Activated CD8-positive, alpha-beta memory T cell treated with anti-CD3 and anti-CD28 coated beads, Interleukin-2, amount 50 U/mL, for 1 hour (primary cell): ENCODE measurements around the gene PRPF31.

Source experiments
- DNase-seq: peaks from one replicate; pipeline ENCODE4 v3.0.0-alpha.2; 2020; ENCODE audit errors: extremely low read depth

Gene PRPF31

GRCh38 chr19:54141356-54141755 lies 25.8 kb downstream of the PRPF31 start:
- no peak for DNase-seq

- DNase-seq = no peak
These were observed 26.7 kb downstream of the PRPF31 start for GRCh38 chr19:54142166-54142780.

DNA sequence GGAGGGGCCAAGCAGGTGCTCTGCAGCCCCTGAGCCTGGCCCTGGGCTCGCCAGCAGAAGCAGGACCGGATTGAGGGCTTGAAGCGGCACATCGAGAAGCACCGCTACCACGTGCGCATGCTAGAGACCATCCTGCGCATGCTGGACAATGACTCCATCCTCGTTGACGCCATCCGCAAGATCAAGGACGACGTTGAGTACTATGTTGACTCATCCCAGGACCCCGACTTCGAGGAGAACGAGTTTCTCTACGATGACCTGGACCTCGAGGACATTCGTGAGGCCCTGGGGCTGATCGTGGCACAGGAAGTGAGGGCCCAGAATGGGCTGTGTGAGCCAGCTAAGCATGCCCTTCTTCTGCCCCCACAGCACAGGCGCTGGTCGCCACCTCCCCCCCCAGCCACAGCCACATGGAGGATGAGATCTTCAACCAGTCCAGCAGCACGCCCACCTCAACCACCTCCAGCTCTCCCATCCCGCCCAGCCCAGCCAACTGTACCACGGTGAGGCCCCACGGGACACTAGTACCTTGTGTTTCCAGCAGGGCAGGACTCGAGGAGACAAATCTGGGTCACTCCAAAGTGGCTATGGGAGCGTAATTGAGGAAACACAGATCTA lies 30.1 kb downstream of the PRPF31 start:
- no peak for DNase-seq

DNA sequence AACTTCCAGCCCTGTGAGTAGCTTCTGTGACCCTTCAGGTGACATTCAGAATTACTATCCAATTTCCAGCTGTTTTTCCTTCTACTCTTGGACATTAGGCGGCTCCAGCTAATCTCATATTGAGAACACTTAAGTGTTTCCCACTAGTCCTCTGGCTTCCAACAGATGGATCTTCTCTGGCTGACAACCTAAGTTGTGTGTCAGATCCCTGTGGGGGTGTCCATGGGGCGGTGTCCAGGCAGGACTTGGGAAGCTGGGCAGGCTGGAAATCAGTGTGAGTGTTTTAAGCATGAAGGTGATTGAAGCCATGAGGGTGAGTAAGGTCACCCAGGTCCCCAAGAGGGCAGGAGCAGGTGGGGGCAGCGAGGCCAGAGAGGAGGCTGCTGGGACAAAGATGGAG lies 32.1 kb downstream of the PRPF31 start:
- DNase-seq = no peak

GRCh38 chr19:54148158-54148557 lies 32.6 kb downstream of the PRPF31 start:
- no peak for DNase-seq

DNA sequence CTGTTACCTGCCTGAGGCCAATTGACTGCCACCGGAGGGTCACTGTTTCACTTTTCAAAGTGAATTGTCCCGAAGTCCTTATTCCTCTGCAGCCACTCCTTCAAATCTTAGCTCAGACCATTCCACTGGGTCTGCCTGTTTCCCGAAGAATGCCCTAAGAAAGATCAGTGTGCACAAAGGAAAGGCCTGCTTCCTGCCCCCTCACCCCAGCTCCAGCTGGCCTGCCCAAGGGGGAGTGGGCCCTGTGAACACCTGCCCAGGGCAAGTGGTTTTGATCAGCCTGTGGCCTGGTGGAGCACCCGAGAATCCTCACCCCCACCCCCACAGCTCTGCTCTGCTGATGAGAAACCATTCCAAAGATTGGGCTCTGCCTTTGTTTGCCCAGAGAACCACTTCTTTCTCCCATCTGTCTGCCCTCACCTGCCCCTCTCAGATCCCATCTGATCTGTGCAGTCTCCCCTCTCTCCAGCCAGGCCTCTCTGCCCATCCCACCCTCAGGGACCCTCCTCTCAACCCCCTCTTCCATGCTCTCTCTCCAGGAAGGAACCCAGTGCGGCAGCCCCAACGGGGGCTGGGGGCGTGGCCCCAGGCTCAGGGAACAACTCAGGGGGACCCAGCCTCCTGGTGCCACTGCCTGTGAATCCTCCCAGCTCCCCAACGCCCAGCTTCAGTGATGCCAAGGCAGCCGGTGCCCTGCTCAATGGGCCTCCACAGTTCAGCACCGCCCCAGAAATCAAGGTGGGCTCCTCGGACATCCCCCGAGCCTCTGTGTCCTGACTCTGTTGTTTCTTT lies 33.7 kb downstream of the PRPF31 start:
- no peak for DNase-seq

DNA sequence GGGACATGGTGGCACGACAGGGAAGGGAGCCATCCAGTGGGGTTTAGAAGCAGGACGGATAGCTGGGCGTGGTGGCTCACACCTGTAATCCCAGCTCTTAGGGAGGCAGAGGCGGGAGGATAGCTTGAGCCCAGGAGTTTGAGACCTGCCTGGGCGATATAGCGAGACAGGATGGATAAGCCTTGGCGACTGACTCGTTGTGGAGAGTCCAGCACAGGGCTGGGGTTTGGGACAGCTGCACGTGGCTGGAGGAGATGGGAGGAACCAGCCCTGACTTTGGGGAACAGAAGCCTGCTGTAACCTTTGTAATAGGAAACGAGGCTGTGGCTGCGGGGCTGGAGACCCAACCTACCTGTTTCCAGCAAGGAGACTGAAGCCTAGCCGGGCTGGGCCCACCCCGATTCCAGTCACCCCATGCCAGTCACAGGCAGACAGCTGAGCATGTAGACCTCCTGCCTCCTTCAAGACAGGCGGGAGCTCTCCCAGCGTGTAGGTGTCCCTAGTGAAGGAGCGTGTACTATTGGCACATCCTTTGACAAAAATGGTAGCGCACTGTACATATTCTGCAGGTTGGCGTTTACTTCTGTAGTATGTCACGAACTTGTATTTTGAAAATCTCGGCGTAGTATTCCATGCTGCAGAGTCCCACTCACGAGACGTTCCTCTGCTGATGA lies 35.9 kb downstream of the PRPF31 start:
- DNase-seq = no peak

DNA sequence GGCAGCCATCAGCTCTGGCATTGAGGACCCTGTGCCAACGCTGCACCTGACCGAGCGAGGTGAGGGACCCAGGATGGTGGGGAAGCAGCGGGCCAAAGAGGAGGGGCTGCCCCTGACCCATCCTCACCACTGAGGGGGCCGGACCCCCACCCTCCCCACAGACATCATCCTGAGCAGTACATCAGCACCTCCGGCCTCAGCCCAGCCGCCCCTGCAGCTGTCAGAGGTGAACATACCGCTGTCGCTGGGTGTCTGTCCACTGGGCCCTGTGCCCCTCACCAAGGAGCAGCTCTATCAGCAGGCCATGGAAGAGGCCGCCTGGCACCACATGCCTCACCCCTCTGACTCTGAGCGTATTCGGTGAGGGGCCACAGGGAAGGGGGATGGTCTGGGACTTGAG lies 36.7 kb downstream of the PRPF31 start:
- DNase-seq = no peak

- DNase-seq = no peak
These were observed 37.4 kb downstream of the PRPF31 start for GRCh38 chr19:54152878-54153524.

DNA sequence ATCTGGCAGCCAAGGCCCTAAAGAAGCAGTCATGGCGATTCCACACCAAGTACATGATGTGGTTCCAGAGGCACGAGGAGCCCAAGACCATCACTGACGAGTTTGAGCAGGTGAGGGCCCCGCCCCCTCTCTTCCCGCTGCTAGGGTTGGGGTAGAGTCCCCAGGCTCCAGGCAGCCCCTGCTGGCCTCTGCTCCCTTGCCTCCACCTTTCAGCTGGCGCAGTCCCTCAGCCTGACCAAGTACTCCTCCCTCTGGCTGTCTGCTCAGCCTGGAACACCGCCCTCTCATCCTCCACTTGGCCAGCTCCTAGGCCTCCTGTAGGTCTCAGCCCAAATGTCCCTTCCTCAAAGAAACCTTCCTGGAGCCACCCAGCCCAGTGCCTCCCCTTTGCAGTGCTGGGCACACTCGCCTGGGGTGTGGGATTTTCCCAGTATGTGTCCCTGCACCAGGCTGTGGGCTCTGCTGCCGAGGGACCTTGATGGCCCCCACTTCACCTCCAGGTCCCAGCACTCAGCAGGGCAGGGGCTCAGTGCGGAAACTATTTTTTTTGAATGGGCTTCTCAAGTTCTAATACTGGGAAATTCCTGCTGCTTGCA lies 38.3 kb downstream of the PRPF31 start:
- DNase-seq = no peak

- no peak for DNase-seq
These were observed 39.2 kb downstream of the PRPF31 start for GRCh38 chr19:54154603-54155345.

- no peak for DNase-seq
These were observed 40.1 kb downstream of the PRPF31 start for GRCh38 chr19:54155694-54156093.

DNA sequence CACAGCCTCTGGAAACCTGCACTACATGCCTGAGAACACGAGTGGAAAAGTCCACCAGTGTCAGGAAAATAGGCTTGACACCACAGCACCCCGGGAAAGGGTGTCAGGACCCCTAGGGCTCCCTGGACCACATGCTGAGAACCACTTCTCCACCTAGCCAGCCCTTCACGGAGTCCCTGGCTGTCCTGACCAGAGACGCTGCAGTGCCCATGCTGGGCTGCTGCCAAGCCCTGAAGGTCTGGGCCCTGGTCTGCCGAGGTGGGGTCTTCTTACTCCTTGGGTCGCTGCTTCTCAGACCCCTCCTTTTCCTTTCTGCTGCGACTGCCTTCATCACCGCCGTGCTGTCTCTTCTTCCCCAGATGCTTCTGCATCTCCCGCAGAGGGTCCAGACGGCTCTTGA lies 40.9 kb downstream of the PRPF31 start:
- DNase-seq = no peak

DNA sequence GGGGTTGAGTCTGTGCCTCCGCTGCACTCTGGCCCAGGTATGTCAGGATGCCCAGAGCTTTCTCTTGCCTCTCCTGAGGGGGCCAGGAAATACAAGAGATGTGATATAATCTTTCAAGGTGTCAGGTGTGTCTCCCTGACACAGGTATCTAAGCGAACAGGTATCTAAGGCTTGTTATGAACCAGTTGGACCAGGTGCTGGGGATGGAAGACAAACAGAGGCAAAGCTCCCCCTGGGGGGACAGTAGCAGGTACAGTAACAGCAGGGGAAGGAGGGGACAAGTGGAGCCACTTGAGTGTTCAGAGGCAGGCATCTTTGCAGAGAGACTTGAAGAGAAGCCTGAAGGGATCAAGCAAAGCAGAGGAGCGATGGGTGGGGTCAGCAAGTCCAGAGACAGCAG lies 41.4 kb downstream of the PRPF31 start:
- DNase-seq = no peak

DNA sequence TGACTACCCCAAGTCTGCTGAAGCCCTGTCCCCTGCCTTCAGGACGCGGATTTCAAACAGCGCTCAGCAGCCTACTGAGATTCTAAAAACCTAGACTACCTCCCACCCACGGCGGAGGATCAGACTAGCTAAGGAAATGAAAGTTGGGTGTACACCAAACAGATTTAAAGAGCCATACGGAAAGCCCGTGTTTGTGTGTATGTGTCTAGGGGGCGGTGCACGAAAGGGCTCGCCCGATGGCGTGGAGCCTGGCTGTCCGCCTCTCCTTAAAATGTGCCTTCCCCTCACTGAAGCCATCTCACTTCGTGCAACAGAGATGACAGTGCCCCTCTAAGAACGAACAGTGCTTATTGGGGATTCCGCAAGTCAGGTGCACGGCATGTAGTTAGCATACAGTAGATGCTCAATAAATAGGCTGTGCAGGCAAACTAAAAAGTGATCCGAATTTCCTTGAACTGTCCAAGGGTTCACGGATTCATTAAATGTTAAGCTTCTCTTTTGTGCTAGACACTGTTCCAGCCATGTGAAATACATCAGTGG lies 43.3 kb downstream of the PRPF31 start:
- DNase-seq = no peak

- peak; percentile 100 for DNase-seq
These were observed 44.0 kb downstream of the PRPF31 start, which contains the start of gene LENG1 for GRCh38 chr19:54159352-54160181. Gene LENG1 (minus strand): TSS chr19:54159721. CDS start chr19:54159695, 26 bp downstream.

GRCh38 chr19:54160182-54160811 lies 44.7 kb downstream of the PRPF31 start:
- no peak for DNase-seq

- DNase-seq = no peak
These were observed 45.3 kb downstream of the PRPF31 start for GRCh38 chr19:54160854-54161253.

- peak; percentile 59 for DNase-seq
These were observed 46.8 kb downstream of the PRPF31 start for GRCh38 chr19:54162241-54162805.
